SJSA1 (cell line): ENCODE results near the gene FAM13C. TPM values are rescaled to one million over a fixed set of nuclear protein-coding genes. Genes with fewer than 3 reads are reported as not detected.

ENCODE experiments used
- DNase-seq, 2 experiments: peaks; one replicate each; pipeline ENCODE4 v3.0.0-alpha.2; 2015 to 2020; ENCODE audit warnings: low spot score in 2 of 2, low read depth in 1 of 2
- H3K27ac ChIP-seq: fragments of 250-450 bp; sonication (Bioruptor Pico); 2 replicates; pipeline ENCODE4 v1.5.1; 2020; ENCODE audit warnings: mild to moderate bottlenecking, moderate library complexity
- H3K27me3 ChIP-seq: fragments of 250-450 bp; sonication (Bioruptor Pico); replicated peaks from 2 replicates; pipeline ENCODE4 v1.5.1; 2020; ENCODE audit warnings: mild to moderate bottlenecking, moderate library complexity
- H3K36me3 ChIP-seq: fragments of 250-450 bp; sonication (Bioruptor Pico); 2 replicates; pipeline ENCODE4 v1.5.1; 2020; ENCODE audit warnings: mild to moderate bottlenecking
- H3K4me1 ChIP-seq: fragments of 250-450 bp; sonication (Bioruptor Pico); replicated peaks from 2 replicates; pipeline ENCODE4 v1.6.1; 2021; ENCODE audit warnings: mild to moderate bottlenecking
- H3K4me3 ChIP-seq: fragments of 250-450 bp; sonication (Bioruptor Pico); 2 replicates; pipeline ENCODE4 v1.5.1; 2020; ENCODE audit warnings: mild to moderate bottlenecking
- H3K9me3 ChIP-seq: fragments of 250-450 bp; sonication (Bioruptor Pico); replicated peaks from 2 replicates; pipeline ENCODE4 v1.5.1; 2020; ENCODE audit warnings: mild to moderate bottlenecking
- total RNA-seq: library from RNA; depleted of rRNA; stranded (reverse); fragments of >200 nt; shearing (Covaris generic); gene quantifications from 2 replicates; pipeline ENCODE4 v1.2.3, GENCODE V29; 2014

FAM13C gene
- total RNA-seq, 1 experiment from 2014 or later: 0.03 TPM

DNA sequence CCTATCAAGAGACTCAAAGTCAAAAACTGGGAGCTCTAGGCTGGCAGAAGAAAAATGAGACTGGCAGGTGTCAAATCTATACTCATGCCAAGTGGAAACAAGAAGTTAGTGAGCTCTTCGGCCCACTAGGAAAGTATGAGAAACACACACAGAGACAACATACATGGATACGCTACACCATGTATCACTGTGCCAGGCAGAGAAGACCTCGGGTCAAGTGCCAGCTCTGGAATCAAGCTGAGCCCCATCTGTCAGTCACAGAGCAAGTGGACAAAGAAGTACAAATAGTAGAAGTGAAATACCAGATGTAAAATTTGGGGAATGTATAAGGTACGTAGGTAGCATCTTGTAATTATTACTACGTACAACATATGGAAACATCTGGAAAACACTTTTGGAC lies 62.4 kb downstream of the FAM13C start:
- no peaks in the 10 kb centered on the region for H3K27me3 ChIP-seq
- no peaks in the 10 kb centered on the region for H3K9me3 ChIP-seq
- no peaks in the 10 kb centered on the region for H3K4me1 ChIP-seq
- no peak overlapping the region for H3K27ac ChIP-seq
- H3K36me3 ChIP-seq: no peaks in the 10 kb centered on the region
- no peak overlapping the region for H3K4me3 ChIP-seq
- no peak for DNase-seq

DNA sequence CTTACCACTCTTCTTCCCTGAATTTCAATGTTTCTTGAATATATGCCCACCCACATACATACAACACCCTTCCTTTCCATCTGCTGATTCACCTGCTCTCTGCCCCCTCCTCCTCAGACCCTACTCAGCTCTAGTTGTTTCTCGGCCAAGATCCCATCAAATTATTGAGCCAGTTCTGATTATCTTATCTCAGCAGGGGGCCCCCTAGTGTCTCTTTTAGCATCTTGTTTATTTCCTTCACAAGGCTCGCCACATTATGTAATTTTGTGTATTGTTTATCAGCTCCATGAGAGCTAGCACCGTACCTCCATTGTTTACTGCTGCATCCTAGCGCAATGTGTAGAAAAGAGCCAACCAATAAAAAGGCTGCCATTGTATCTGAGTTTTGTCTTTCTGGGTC lies 71.9 kb downstream of the FAM13C start:
- DNase-seq: no peak
- H3K36me3 ChIP-seq: no peaks in the 10 kb centered on the region
- H3K27me3 ChIP-seq: no peaks in the 10 kb centered on the region
- no peak overlapping the region for H3K27ac ChIP-seq
- no peak overlapping the region for H3K4me3 ChIP-seq
- H3K9me3 ChIP-seq: no peaks in the 10 kb centered on the region
- H3K4me1 ChIP-seq: no peaks in the 10 kb centered on the region

DNA sequence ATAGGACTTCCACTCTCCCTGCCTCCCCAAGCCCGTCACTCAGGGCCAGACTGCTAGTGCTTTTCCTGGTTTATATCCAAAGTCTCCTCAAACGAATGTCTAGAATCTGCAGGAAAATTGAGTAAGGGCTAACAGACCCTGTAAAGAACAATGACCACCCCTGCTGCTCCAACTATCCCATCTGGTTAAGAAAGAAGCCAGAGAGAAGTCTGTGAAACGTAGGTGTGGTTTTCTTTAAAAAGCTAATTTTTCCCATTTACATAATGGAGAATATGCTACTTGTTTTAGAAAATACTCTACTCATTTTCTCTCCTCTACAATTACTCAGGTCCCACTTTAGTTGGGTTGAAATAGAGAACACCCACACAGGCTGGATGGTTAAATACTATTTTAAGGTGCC lies 72.5 kb downstream of the FAM13C start:
- H3K27me3 ChIP-seq: no peaks in the 10 kb centered on the region
- no peak overlapping the region for H3K4me3 ChIP-seq
- H3K9me3 ChIP-seq: no peaks in the 10 kb centered on the region
- H3K27ac ChIP-seq: no peak overlapping the region
- no peaks in the 10 kb centered on the region for H3K4me1 ChIP-seq
- DNase-seq: no peak
- no peaks in the 10 kb centered on the region for H3K36me3 ChIP-seq

- Histone ChIP-seq H3K27ac (no peak overlapping the region), H3K9me3 (no peaks in the 10 kb centered on the region), H3K36me3 (no peaks in the 10 kb centered on the region), H3K4me3 (no peak overlapping the region), H3K27me3 (no peaks in the 10 kb centered on the region), H3K4me1 (no peaks in the 10 kb centered on the region)
- DNase-seq: no peak
These were observed 74.6 kb downstream of the FAM13C start for GRCh38 chr10:59287587-59288255.

GRCh38 chr10:59285848-59286247 lies 76.5 kb downstream of the FAM13C start:
- Histone ChIP-seq H3K9me3 (no peaks in the 10 kb centered on the region), H3K27me3 (no peaks in the 10 kb centered on the region), H3K4me1 (no peaks in the 10 kb centered on the region), H3K27ac (no peak overlapping the region), H3K36me3 (no peaks in the 10 kb centered on the region), H3K4me3 (no peak overlapping the region)
- no peak for DNase-seq

GRCh38 chr10:59285073-59285472 lies 77.3 kb downstream of the FAM13C start:
- DNase-seq: no peak
- Histone ChIP-seq H3K4me1 (no peaks in the 10 kb centered on the region), H3K27me3 (no peaks in the 10 kb centered on the region), H3K27ac (no peak overlapping the region), H3K4me3 (no peak overlapping the region), H3K36me3 (no peaks in the 10 kb centered on the region), H3K9me3 (no peaks in the 10 kb centered on the region)

GRCh38 chr10:59284118-59284975 lies 78.0 kb downstream of the FAM13C start:
- no peak overlapping the region for H3K4me3 ChIP-seq
- no peak overlapping the region for H3K27ac ChIP-seq
- DNase-seq: no peak

GRCh38 chr10:59283456-59284091 lies 78.8 kb downstream of the FAM13C start:
- no peak overlapping the region for H3K27ac ChIP-seq
- no peak overlapping the region for H3K4me3 ChIP-seq
- H3K4me1 ChIP-seq: no peaks in the 10 kb centered on the region
- H3K36me3 ChIP-seq: no peaks in the 10 kb centered on the region
- no peak for DNase-seq
- no peaks in the 10 kb centered on the region for H3K27me3 ChIP-seq
- no peaks in the 10 kb centered on the region for H3K9me3 ChIP-seq

More at GRCh38 chr10:59284118-59284975, 78.0 kb downstream of the FAM13C start:
- Histone ChIP-seq H3K27me3 (no peaks in the 10 kb centered on the region), H3K4me1 (no peaks in the 10 kb centered on the region), H3K36me3 (no peaks in the 10 kb centered on the region), H3K9me3 (no peaks in the 10 kb centered on the region)

DNA sequence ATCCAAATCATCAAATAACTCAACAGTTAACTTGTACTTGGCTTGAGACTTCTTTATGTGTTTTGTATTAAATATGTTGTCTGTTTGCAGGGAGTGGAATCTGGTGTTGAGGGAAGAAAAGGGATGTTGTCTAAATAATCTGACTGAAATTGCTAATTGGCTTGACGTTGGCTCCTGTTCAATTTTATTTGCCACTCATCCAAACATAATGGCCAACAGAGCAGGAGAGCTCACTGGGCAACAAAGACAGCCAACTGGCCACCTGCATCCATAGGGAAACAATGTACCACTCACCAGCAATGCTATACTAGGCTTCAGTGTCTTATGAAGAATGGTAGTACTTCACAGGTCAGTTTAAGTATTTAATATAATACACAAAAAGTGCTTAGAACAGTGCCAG lies 80.5 kb downstream of the FAM13C start:
- Histone ChIP-seq H3K27ac (no peak overlapping the region), H3K4me3 (no peak overlapping the region), H3K4me1 (no peaks in the 10 kb centered on the region), H3K9me3 (no peaks in the 10 kb centered on the region), H3K27me3 (no peaks in the 10 kb centered on the region), H3K36me3 (no peaks in the 10 kb centered on the region)
- no peak for DNase-seq

GRCh38 chr10:59279991-59280505 lies 82.3 kb downstream of the FAM13C start:
- no peaks in the 10 kb centered on the region for H3K4me1 ChIP-seq
- H3K4me3 ChIP-seq: no peak overlapping the region
- H3K36me3 ChIP-seq: no peaks in the 10 kb centered on the region
- H3K27me3 ChIP-seq: no peaks in the 10 kb centered on the region
- H3K27ac ChIP-seq: no peak overlapping the region
- DNase-seq: no peak
- no peaks in the 10 kb centered on the region for H3K9me3 ChIP-seq

- no peaks in the 10 kb centered on the region for H3K9me3 ChIP-seq
- no peaks in the 10 kb centered on the region for H3K4me1 ChIP-seq
- no peaks in the 10 kb centered on the region for H3K27me3 ChIP-seq
- no peak for DNase-seq
- no peak overlapping the region for H3K27ac ChIP-seq
- no peak overlapping the region for H3K4me3 ChIP-seq
- H3K36me3 ChIP-seq: no peaks in the 10 kb centered on the region
These were observed 82.9 kb downstream of the FAM13C start for GRCh38 chr10:59279476-59279875.

GRCh38 chr10:59276919-59277318 lies 85.4 kb downstream of the FAM13C start:
- Histone ChIP-seq H3K4me3 (no peak overlapping the region), H3K36me3 (no peaks in the 10 kb centered on the region), H3K4me1 (no peaks in the 10 kb centered on the region), H3K9me3 (no peaks in the 10 kb centered on the region), H3K27ac (no peak overlapping the region), H3K27me3 (no peaks in the 10 kb centered on the region)
- DNase-seq: no peak

- Histone ChIP-seq H3K4me1 (no peaks in the 10 kb centered on the region), H3K36me3 (no peaks in the 10 kb centered on the region), H3K4me3 (no peak overlapping the region), H3K9me3 (no peaks in the 10 kb centered on the region), H3K27me3 (no peaks in the 10 kb centered on the region), H3K27ac (no peak overlapping the region)
- DNase-seq: no peak
These were observed 86.2 kb downstream of the FAM13C start for GRCh38 chr10:59276133-59276532.

DNA sequence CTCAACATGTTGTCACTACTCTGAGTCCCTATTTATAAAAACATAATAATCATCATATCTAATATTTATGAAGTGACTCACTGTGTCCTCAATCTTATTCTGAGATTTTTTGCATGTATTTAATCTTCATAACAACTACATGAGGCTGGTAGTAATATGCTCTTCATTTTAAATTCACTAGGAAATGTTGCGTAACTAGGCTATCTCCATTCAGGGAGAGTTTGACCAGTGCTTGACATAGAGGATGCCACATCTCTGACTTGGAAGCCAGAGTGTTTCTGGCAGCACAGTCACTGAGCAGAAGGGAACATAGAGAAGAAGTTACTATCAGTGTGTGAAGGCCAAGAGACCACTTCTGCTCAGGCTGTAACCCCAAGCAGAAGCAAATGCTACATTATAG lies 88.9 kb downstream of the FAM13C start:
- no peaks in the 10 kb centered on the region for H3K27me3 ChIP-seq
- DNase-seq: no peak
- no peaks in the 10 kb centered on the region for H3K9me3 ChIP-seq
- no peak overlapping the region for H3K27ac ChIP-seq
- no peak overlapping the region for H3K4me3 ChIP-seq
- H3K4me1 ChIP-seq: no peaks in the 10 kb centered on the region
- H3K36me3 ChIP-seq: no peaks in the 10 kb centered on the region
